Left lobe of liver (tissue), 2 donors: ENCODE data around the gene ELOVL1. TPM values are rescaled to one million over a fixed set of nuclear protein-coding genes. Genes with fewer than 3 reads are reported as not detected.
A peak's percentile ranks its signal among the peaks of the same experiment; 100 is the strongest.

Experiments
- ATAC-seq: fragments of 200-7000 bp; cut with Tn5 transposase; one replicate; pipeline ENCODE4 v1.9.1; 2020; ENCODE audit warnings: mild to moderate bottlenecking, moderate library complexity
- DNase-seq: peaks from one replicate; pipeline ENCODE4 v3.0.0-alpha.2; 2020; ENCODE audit warnings: low spot score
- total RNA-seq: library from RNA; stranded (reverse); gene quantifications from one replicate; pipeline ENCODE4 v1.2.1, GENCODE V29; 2021
- donor health status: DM: no; HTN: no; CAD: no; lungs with moderate emphysema.
- donor health status: DM: no; HTN: yes; CAD: no.

ELOVL1 gene
- total RNA-seq, 1 donor from 2014 or later, result 21.7 TPM

- no peak for ATAC-seq
- no peak for DNase-seq
Observed at GRCh38 chr1:43331688-43332087, 36.1 kb downstream of the ELOVL1 start.

GRCh38 chr1:43329995-43330751, 37.6 kb downstream of the ELOVL1 start:
- DNase-seq (no peak), ATAC-seq (peak; percentile 51)

DNA sequence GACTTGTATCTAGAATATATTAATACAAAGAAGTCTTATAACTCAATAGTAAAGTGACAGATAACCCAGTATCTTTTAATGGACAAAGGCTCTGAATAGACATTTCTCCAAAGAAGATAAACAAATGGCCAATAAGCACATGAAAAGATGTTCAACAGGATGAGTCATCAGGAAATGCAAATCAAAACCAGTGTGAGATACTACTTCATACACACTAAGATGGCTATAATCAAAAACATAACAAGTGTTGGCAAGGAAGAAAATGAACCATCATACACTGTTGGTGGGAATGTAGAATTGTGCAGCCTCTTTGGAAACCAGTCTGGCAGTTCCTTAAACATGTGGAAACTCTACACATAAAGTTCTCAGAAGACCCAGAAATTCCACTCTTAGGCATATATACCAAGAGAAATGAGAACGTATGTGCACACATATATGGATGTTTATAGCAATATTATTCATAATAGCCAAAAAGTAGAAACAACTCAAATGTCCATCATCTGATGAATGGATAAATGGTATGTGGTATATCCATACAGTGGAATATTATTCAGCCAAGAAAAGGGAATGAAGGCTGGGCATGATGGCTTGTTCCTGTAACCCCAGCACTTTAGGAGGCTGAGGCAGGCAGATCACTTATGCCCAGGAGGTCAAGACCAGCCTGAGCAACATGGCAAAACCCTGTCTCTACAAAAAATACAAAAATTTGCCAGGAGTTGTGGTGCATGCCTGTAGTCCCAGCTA, 40.1 kb downstream of the ELOVL1 start:
- ATAC-seq (no peak), DNase-seq (no peak)

- DNase-seq, result no peak
- ATAC-seq, result no peak
Observed at GRCh38 chr1:43325381-43325780, 42.4 kb downstream of the ELOVL1 start.

DNA sequence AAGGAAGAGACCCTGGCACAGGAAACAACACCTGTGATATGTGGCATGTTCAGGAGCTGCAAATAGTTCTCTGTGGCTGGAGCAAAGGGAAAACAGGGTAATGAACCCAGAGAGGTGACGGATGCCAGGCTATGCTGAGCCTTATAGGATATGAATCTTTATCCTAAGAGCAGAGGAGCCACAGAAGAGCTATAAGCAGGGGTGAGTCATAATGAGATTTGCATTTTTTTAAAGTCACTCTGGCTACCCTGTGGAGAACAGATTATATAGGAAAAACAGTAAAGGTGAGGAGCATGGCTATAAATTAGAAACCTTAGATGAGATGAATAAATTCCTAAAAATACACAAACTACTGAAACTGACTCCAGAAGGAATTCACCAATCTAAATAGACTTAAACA, 43.0 kb downstream of the ELOVL1 start:
- ATAC-seq, result no peak

DNA sequence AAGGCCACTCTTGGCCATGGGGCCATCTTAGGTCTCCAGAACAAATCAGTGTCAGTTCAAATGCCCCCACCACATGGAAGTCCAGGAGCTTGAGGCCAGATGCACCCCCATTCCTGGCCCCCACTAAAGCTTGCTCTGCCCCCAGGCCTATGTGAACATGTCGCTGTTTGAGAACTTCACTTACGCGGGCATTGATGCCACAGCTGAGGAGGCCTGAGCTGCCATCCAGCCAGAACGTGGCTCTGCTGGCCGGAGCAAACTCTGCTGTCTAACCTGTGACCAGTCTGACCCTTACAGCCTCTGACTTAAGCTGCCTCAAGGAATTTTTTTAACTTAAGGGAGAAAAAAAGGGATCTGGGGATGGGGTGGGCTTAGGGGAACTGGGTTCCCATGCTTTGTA, 45.3 kb downstream of the ELOVL1 start:
- DNase-seq, result no peak
- ATAC-seq, result no peak

More for the DNA sequence above, 43.0 kb downstream of the ELOVL1 start:
- DNase-seq, result no peak

GRCh38 chr1:43321331-43321891, 46.4 kb downstream of the ELOVL1 start:
- ATAC-seq, result no peak
- DNase-seq, result no peak

GRCh38 chr1:43319766-43320165, 48.0 kb downstream of the ELOVL1 start:
- ATAC-seq, result no peak
- no peak for DNase-seq

- DNase-seq (no peak), ATAC-seq (no peak)
Observed at GRCh38 chr1:43319288-43319687, 48.5 kb downstream of the ELOVL1 start.

- no peak for DNase-seq
- no peak for ATAC-seq
Observed at GRCh38 chr1:43318831-43319230, 49.0 kb downstream of the ELOVL1 start.

DNA sequence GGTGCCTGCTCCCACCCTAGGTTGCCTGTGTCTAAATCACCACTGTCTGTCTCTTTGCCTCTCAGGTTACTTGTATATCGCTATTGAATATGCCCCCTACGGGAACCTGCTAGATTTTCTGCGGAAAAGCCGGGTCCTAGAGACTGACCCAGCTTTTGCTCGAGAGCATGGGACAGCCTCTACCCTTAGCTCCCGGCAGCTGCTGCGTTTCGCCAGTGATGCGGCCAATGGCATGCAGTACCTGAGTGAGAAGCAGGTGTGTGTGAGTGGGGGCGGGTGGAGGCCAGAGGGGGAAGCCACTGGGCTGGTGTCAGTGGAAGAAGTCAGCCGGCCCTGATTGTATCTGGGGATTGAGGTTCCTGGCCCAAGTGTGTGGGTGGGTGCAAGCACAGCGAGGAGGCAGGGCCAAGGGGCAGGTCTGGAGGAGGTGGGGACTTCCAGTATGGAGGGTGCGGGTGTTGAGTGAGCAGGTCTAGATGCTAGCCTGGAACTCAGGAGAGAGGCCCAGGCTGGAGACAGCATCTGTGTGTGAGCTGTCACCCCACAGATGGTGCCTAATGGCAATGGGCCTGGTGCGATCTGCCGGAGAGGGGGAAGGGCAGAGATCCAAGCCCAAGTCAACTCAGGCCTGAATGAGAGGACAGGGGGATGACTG, 49.9 kb downstream of the ELOVL1 start:
- DNase-seq, result no peak

DNA sequence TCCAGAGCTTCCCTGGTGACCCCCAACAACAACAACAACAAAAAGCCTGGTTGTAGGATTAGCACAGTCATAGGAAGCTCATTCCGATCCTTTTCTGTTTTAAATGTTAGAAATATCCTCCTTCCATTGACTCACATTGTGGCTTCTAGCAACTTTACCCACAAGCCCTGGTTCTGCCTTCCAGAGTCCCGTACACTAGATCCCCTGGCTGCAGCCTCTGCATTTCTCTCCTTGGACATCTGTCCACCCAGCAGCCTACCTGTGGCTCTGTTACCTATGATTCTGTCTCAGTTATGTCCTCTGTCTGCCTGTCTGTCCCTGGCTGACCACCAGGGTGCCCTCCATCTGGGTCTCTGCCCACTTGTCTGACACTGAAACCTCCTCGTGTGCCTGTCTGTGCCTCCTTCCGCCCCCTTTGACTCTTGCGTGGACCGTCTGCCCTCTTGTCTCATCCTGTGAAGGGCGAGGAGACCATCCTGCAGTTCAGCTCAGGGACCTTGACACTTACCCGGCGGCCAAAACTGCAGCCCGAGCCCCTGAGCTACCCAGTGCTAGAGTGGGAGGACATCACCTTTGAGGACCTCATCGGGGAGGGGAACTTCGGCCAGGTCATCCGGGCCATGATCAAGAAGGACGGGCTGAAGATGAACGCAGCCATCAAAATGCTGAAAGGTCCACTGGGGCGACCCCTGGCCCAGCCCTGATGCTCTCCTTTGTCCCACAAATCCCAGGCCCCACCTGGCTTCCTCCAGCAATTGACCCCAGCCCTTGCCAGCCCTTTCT, 50.9 kb downstream of the ELOVL1 start:
- no peak for ATAC-seq
- DNase-seq, result no peak

More for the DNA sequence above, 49.9 kb downstream of the ELOVL1 start:
- ATAC-seq, result no peak

DNA sequence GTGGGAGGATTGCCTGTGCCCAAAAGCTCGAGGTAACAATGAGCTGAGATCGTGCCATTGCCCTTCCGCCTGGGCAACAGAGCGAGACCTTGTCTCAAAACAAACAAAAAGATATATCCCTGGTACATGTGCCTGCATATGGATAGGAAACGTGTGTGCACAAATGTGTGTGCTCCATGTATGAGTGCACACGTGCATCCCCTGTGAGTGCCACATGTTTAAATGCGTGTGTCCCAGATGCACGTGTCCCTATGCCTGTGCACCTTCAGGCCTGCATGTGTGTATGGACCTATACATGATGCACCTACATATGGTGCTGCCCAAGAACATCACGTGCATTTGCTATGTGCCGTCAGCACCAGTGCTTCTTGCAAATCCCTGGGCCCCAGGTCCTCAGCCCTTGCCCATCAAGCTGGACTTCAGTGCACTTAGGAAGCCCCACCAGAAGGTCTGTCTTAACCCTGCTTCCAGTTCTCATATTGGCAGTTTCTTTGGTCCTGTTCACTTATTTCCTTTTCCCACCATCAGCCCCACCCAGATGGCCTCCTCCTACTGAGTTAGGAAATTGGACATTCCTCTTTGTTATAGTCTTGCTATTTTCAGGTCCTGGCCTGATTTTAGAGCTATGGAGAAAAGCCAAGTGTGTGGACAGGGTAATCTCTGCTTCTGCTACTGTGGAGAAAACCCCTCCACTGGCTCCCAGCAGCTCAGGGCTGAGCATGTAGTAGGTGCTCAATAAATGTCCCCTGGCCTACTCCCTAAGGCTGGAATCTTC, 51.7 kb downstream of the ELOVL1 start:
- ATAC-seq (no peak), DNase-seq (no peak)

GRCh38 chr1:43315481-43315880, 52.3 kb downstream of the ELOVL1 start:
- ATAC-seq (no peak), DNase-seq (no peak)

DNA sequence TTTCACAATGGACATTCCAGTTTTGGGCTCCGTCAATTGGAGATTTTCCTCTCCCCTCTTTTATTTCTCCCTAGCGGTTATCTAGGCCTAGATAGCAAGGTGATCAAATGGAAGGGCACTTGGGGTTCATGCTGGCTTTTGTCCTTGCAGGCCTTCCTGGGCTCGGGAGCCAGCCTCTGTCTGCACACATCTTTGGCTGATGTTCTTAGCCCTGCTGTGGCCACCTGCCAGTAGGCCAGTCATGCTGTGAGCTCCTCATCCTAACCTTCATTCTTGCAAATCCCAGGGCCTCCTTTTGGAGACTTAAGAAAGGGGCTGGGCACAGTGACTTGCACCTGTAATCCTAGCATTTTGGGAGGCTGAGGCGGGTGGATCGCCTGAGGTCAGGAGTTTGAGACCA, 53.6 kb downstream of the ELOVL1 start:
- no peak for DNase-seq
- no peak for ATAC-seq

GRCh38 chr1:43313771-43314170, 54.0 kb downstream of the ELOVL1 start:
- ATAC-seq (peak; percentile 73), DNase-seq (peak; percentile 90)
